HG03108 (cell line): ENCODE results near the gene NADK2.
A peak's percentile ranks its signal among the peaks of the same experiment; 100 is the strongest.
"Not testable (repeated sequence)": the region's sequence is repeated elsewhere in the genome, so short reads cannot be mapped to it uniquely, and the experiment has no call there.

Source experiments
- ATAC-seq: cut with Tn5 transposase; IDR thresholded peaks from one replicate; pipeline ENCODE4 v1.9.1; 2021; ENCODE audit warnings: moderate library complexity; ENCODE audit not compliant: unreplicated experiment

Gene NADK2

GRCh38 chr5:36209664-36210063, 32.1 kb downstream of the NADK2 start:
- ATAC-seq: no peak

- ATAC-seq: no peak
Measured at GRCh38 chr5:36208786-36209185, 32.9 kb downstream of the NADK2 start.

- no peak for ATAC-seq
Measured at GRCh38 chr5:36206913-36207312, 34.8 kb downstream of the NADK2 start.

- ATAC-seq: no peak
Measured at GRCh38 chr5:36205329-36205728, 36.4 kb downstream of the NADK2 start.

- ATAC-seq: no peak
Measured at GRCh38 chr5:36202521-36202961, 39.2 kb downstream of the NADK2 start.

- no peak for ATAC-seq
Measured at GRCh38 chr5:36200513-36200912, 41.2 kb downstream of the NADK2 start.

- ATAC-seq: no peak
Measured at GRCh38 chr5:36199620-36200019, 42.1 kb downstream of the NADK2 start.

GRCh38 chr5:36198783-36199182, 42.9 kb downstream of the NADK2 start:
- ATAC-seq: not testable (repeated sequence)

- ATAC-seq: no peak
Measured at GRCh38 chr5:36198281-36198680, 43.4 kb downstream of the NADK2 start.

GRCh38 chr5:36193746-36194145, 48.0 kb downstream of the NADK2 start:
- no peak for ATAC-seq

- ATAC-seq: not testable (repeated sequence)
Measured at GRCh38 chr5:36184408-36184807, 57.3 kb downstream of the NADK2 start.

GRCh38 chr5:36181774-36182173, 60.0 kb downstream of the NADK2 start:
- ATAC-seq: no peak

GRCh38 chr5:36180556-36181350, 61.0 kb downstream of the NADK2 start:
- no peak for ATAC-seq

GRCh38 chr5:36179950-36180349, 61.8 kb downstream of the NADK2 start:
- no peak for ATAC-seq

- no peak for ATAC-seq
Measured at GRCh38 chr5:36178524-36178890, 63.2 kb downstream of the NADK2 start.

- peak; percentile 34 for ATAC-seq
Measured at GRCh38 chr5:36177715-36178523, 63.8 kb downstream of the NADK2 start.

GRCh38 chr5:36177154-36177553, 64.6 kb downstream of the NADK2 start:
- peak; percentile 93 for ATAC-seq

- no peak for ATAC-seq
Measured at GRCh38 chr5:36175043-36175442, 66.7 kb downstream of the NADK2 start.

- ATAC-seq: no peak
Measured at GRCh38 chr5:36174119-36174518, 67.6 kb downstream of the NADK2 start.

- no peak for ATAC-seq
Measured at GRCh38 chr5:36173426-36173825, 68.3 kb downstream of the NADK2 start.

- ATAC-seq: no peak
Measured at GRCh38 chr5:36172599-36172998, 69.1 kb downstream of the NADK2 start.

GRCh38 chr5:36170832-36171424, 70.8 kb downstream of the NADK2 start:
- no peak for ATAC-seq
